Neural cell (in vitro differentiated cells): ENCODE measurements around the gene NR1H3. TPM values are rescaled to one million over a fixed set of nuclear protein-coding genes. Genes with fewer than 3 reads are reported as not detected.
"Not testable (repeated sequence)": the region's sequence is repeated elsewhere in the genome, so short reads cannot be mapped to it uniquely, and the experiment has no call there.

Source experiments
- H2AFZ ChIP-seq: fragments of 200-600, 300-800 bp; sonication (generic), shearing (Covaris generic); 2 replicates; pipeline ENCODE4 v1.6.0; 2014; ENCODE audit warnings: low read depth, mild to moderate bottlenecking, antibody characterized with exemption, low read length, moderate library complexity
- H3F3A ChIP-seq: fragments of 200-600 bp; shearing (Covaris generic); 2 replicates; pipeline ENCODE4 v1.6.1; 2016; ENCODE audit warnings: mild to moderate bottlenecking, moderate library complexity, mixed read lengths, antibody characterized with exemption, low read length; ENCODE audit not compliant: insufficient read depth, poor library complexity, severe bottlenecking
- H3K27ac ChIP-seq: fragments of 200-600, 300-800 bp; sonication (generic), shearing (Covaris generic); 2 replicates; pipeline ENCODE4 v1.5.1; 2014; ENCODE audit warnings: mild to moderate bottlenecking, low read length, moderate library complexity
- H3K27me3 ChIP-seq: fragments of 300-800, 200-600 bp; sonication (generic), shearing (Covaris generic); 2 replicates; pipeline ENCODE4 v1.6.0; 2014; ENCODE audit warnings: mild to moderate bottlenecking, low read depth, low read length, moderate library complexity; ENCODE audit not compliant: insufficient read depth
- H3K36me3 ChIP-seq: fragments of 300-800, 200-600 bp; sonication (generic), shearing (Covaris generic); 2 replicates; pipeline ENCODE4 v1.5.1; 2014; ENCODE audit warnings: mild to moderate bottlenecking, antibody characterized with exemption, low read length, moderate library complexity; ENCODE audit not compliant: insufficient read depth
- H3K4me2 ChIP-seq: fragments of 300-800, 200-600 bp; sonication (generic), shearing (Covaris generic); 2 replicates; pipeline ENCODE4 v1.6.0; 2014; ENCODE audit warnings: mild to moderate bottlenecking, low read length
- H3K4me3 ChIP-seq: fragments of 300-800, 200-600 bp; sonication (generic), shearing (Covaris generic); 2 replicates; pipeline ENCODE4 v1.5.1; 2014; ENCODE audit warnings: mild to moderate bottlenecking, low read length, moderate library complexity
- H3K79me2 ChIP-seq: fragments of 200-600 bp; shearing (Covaris generic); replicated peaks from 2 replicates; pipeline ENCODE4 v1.6.0; 2014; ENCODE audit warnings: mild to moderate bottlenecking, low read length, moderate library complexity; ENCODE audit not compliant: insufficient read depth
- H3K9ac ChIP-seq: fragments of 300-800, 200-600 bp; sonication (generic), shearing (Covaris generic); 2 replicates; pipeline ENCODE4 v1.6.1; 2016; ENCODE audit warnings: mild to moderate bottlenecking, low read length, mixed read lengths
- H3K9me2 ChIP-seq: fragments of 200-600 bp; shearing (Covaris generic); 2 replicates; pipeline ENCODE4 v1.6.1; 2016; ENCODE audit warnings: mild to moderate bottlenecking, low read length, mixed read lengths; ENCODE audit not compliant: insufficient read depth
- H3K9me3 ChIP-seq: fragments of 200-600, 300-800 bp; sonication (generic), shearing (Covaris generic); 2 replicates; pipeline ENCODE4 v1.6.1; 2016; ENCODE audit warnings: mild to moderate bottlenecking, mixed run types, low read length, moderate library complexity, mixed read lengths
- H4K20me1 ChIP-seq: fragments of 200-600 bp; shearing (Covaris generic); 2 replicates; pipeline ENCODE4 v1.6.1; 2016; ENCODE audit warnings: mild to moderate bottlenecking, mixed run types; ENCODE audit not compliant: insufficient read depth
- EP300 ChIP-seq: fragments of 450-650 bp; conservative IDR thresholded peaks from 2 replicates; pipeline ENCODE4 v1.6.1; 2014; ENCODE audit warnings: antibody characterized with exemption, mild to moderate bottlenecking, moderate library complexity; ENCODE audit not compliant: poor library complexity, severe bottlenecking
- EZH2 ChIP-seq: fragments of 200-600, 300-800 bp; shearing (Covaris generic), sonication (generic); IDR thresholded peaks from 2 replicates; pipeline ENCODE4 v1.6.1; 2014; ENCODE audit warnings: antibody characterized with exemption, low read length, borderline replicate concordance, mild to moderate bottlenecking; ENCODE audit not compliant: insufficient read depth, poor library complexity, severe bottlenecking
- MXI1 ChIP-seq: fragments of 450-650 bp; conservative IDR thresholded peaks from 2 replicates; pipeline ENCODE4 v1.6.1; 2014; ENCODE audit warnings: antibody characterized with exemption, mild to moderate bottlenecking; ENCODE audit not compliant: poor library complexity, severe bottlenecking
- POLR2AphosphoS5 ChIP-seq: IDR thresholded peaks from 2 replicates; pipeline ENCODE4 v1.6.1; 2012
- RAD21 ChIP-seq: fragments of 450-650 bp; conservative IDR thresholded peaks from 2 replicates; pipeline ENCODE4 v1.6.1; 2014; ENCODE audit warnings: antibody characterized with exemption, mild to moderate bottlenecking, moderate library complexity
- SMC3 ChIP-seq: fragments of 450-650 bp; conservative IDR thresholded peaks from 2 replicates; pipeline ENCODE4 v1.6.1; 2014; ENCODE audit warnings: antibody characterized with exemption, mild to moderate bottlenecking, moderate library complexity; ENCODE audit not compliant: poor library complexity
- TAF1 ChIP-seq: IDR thresholded peaks from 2 replicates; pipeline ENCODE4 v1.6.1; 2012; ENCODE audit warnings: low read depth
- polyA minus RNA-seq: library from RNA; depleted of rRNA, polyadenylated mRNA; stranded (reverse); fragments of >200 nt; gene quantifications from 2 replicates; pipeline ENCODE4 v1.2.3, GENCODE V29; 2014
- polyA plus RNA-seq: library from polyadenylated mRNA; depleted of rRNA; stranded (reverse); fragments of >200 nt; gene quantifications from 2 replicates; pipeline ENCODE4 v1.2.3, GENCODE V29; 2014
- TF ChIP-seq, protein P1 (sequence below): fragments of 450-650 bp; IDR thresholded peaks from 2 replicates; pipeline ENCODE4 v1.5.1; 2014; ENCODE audit warnings: antibody characterized with exemption, mild to moderate bottlenecking, moderate library complexity; ENCODE audit not compliant: poor library complexity, severe bottlenecking
- TF ChIP-seq, protein P2 (sequence below): IDR thresholded peaks from 2 replicates; pipeline ENCODE4 v1.6.1; 2012; ENCODE audit warnings: borderline replicate concordance

NR1H3 gene
- polyA plus RNA-seq = 7.7 and 16.5 TPM in 2 replicates
- polyA minus RNA-seq = 8.7 and 10.2 TPM in 2 replicates

DNA sequence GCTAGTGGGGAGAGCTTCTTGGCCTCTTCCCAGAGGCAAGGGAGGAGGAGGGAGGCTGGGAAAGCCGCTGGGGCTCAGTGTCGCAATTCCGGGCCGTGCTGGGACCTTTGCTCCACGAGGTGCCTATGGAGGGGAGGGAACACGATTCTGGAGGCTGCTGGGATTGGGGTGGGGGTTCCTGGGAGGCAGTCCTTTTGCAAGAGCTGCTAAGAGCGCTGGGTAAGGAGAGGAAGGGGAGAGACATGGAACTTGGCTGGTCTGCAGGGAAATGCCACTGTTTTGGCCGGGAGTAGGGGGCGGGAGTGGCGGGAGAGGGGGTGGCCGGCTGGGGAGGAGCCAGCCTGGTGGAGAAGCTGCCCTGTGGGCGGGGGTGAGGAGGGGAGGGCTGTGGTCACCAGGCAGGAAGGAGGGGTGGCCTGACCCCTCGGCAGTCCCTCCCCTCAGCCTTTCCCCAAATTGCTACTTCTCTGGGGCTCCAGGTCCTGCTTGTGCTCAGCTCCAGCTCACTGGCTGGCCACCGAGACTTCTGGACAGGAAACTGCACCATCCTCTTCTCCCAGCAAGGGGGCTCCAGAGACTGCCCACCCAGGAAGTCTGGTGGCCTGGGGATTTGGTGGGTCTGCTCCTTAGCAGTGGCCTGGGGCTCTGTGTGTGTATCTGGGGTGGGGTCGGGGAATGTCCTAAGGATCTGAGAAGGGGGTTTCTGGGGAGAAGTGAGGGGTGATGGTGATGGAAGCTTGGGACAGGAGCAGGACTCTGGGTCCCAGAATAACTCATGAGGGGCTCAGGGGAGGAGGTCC lies at the start of gene NR1H3:
TSS of gene NR1H3 (plus strand) at position 480 of the 800 bp plus-strand sequence. CDS start 1,221 bp downstream, outside the sequence.
- no peaks in the 10 kb centered on the region for H4K20me1 ChIP-seq
- no peaks in the 10 kb centered on the region for H3K9me3 ChIP-seq
- no peaks in the 10 kb centered on the region for H3K9me2 ChIP-seq
- H3K4me2 ChIP-seq = no peak within 1 kb of the TSS
- TF ChIP-seq, protein P1, sequence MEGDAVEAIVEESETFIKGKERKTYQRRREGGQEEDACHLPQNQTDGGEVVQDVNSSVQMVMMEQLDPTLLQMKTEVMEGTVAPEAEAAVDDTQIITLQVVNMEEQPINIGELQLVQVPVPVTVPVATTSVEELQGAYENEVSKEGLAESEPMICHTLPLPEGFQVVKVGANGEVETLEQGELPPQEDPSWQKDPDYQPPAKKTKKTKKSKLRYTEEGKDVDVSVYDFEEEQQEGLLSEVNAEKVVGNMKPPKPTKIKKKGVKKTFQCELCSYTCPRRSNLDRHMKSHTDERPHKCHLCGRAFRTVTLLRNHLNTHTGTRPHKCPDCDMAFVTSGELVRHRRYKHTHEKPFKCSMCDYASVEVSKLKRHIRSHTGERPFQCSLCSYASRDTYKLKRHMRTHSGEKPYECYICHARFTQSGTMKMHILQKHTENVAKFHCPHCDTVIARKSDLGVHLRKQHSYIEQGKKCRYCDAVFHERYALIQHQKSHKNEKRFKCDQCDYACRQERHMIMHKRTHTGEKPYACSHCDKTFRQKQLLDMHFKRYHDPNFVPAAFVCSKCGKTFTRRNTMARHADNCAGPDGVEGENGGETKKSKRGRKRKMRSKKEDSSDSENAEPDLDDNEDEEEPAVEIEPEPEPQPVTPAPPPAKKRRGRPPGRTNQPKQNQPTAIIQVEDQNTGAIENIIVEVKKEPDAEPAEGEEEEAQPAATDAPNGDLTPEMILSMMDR = no peak
- no peak for TF ChIP-seq TAF1
- TF ChIP-seq, protein P2, sequence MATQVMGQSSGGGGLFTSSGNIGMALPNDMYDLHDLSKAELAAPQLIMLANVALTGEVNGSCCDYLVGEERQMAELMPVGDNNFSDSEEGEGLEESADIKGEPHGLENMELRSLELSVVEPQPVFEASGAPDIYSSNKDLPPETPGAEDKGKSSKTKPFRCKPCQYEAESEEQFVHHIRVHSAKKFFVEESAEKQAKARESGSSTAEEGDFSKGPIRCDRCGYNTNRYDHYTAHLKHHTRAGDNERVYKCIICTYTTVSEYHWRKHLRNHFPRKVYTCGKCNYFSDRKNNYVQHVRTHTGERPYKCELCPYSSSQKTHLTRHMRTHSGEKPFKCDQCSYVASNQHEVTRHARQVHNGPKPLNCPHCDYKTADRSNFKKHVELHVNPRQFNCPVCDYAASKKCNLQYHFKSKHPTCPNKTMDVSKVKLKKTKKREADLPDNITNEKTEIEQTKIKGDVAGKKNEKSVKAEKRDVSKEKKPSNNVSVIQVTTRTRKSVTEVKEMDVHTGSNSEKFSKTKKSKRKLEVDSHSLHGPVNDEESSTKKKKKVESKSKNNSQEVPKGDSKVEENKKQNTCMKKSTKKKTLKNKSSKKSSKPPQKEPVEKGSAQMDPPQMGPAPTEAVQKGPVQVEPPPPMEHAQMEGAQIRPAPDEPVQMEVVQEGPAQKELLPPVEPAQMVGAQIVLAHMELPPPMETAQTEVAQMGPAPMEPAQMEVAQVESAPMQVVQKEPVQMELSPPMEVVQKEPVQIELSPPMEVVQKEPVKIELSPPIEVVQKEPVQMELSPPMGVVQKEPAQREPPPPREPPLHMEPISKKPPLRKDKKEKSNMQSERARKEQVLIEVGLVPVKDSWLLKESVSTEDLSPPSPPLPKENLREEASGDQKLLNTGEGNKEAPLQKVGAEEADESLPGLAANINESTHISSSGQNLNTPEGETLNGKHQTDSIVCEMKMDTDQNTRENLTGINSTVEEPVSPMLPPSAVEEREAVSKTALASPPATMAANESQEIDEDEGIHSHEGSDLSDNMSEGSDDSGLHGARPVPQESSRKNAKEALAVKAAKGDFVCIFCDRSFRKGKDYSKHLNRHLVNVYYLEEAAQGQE = no peak
- no peak for TF ChIP-seq SMC3
- TF ChIP-seq RAD21 = no peak
- no peak for TF ChIP-seq EP300
- TF ChIP-seq EZH2 = no peak
- TF ChIP-seq POLR2AphosphoS5 = no peak
- no peak for TF ChIP-seq MXI1
- H2AFZ ChIP-seq = no peak within 1 kb of the TSS
- H3F3A ChIP-seq = no peaks in the 10 kb centered on the region
- H3K79me2 ChIP-seq = no peaks in the 10 kb centered on the region
- H3K27me3 ChIP-seq = no peaks in the 10 kb centered on the region
- no peaks in the 10 kb centered on the region for H3K36me3 ChIP-seq
- H3K9ac ChIP-seq = no peak within 1 kb of the TSS
- H3K27ac ChIP-seq = no peak within 1 kb of the TSS
- no peak within 1 kb of the TSS for H3K4me3 ChIP-seq

GRCh38 chr11:47208008-47208552 lies 49.7 kb upstream of the NR1H3 start:
- H3K79me2 ChIP-seq, H3K9me2 ChIP-seq, H3K9ac ChIP-seq: not testable (repeated sequence)

More at GRCh38 chr11:47208008-47208552, 49.7 kb upstream of the NR1H3 start:
- not testable (repeated sequence) for H3K9me3 ChIP-seq, H3F3A ChIP-seq, H4K20me1 ChIP-seq, H3K4me3 ChIP-seq, H3K27me3 ChIP-seq, H3K27ac ChIP-seq, H3K4me2 ChIP-seq, H3K36me3 ChIP-seq, H2AFZ ChIP-seq
